GM21723 (cell line): ENCODE measurements around the gene LDLRAD2.
"Not testable (repeated sequence)": the region's sequence is repeated elsewhere in the genome, so short reads cannot be mapped to it uniquely, and the experiment has no call there.

ENCODE experiments used
- ATAC-seq: cut with Tn5 transposase; IDR thresholded peaks from one replicate; pipeline ENCODE4 v1.9.1; 2021; ENCODE audit warnings: mild to moderate bottlenecking, moderate library complexity; ENCODE audit not compliant: unreplicated experiment

The LDLRAD2 gene

GRCh38 chr1:21823206-21823979 is 11.3 kb downstream of the LDLRAD2 start:
- ATAC-seq = no peak

GRCh38 chr1:21823980-21824702 is 12.1 kb downstream of the LDLRAD2 start:
- ATAC-seq = no peak

- ATAC-seq = no peak
Observed at GRCh38 chr1:21824926-21825325, 12.9 kb downstream of the LDLRAD2 start.

GRCh38 chr1:21825393-21825792 is 13.3 kb downstream of the LDLRAD2 start:
- ATAC-seq = no peak

GRCh38 chr1:21826694-21827093 is 14.6 kb downstream of the LDLRAD2 start:
- not testable (repeated sequence) for ATAC-seq

GRCh38 chr1:21827141-21827679 is 15.1 kb downstream of the LDLRAD2 start:
- no peak for ATAC-seq

GRCh38 chr1:21828075-21828474 is 16.0 kb downstream of the LDLRAD2 start:
- ATAC-seq = no peak

- no peak for ATAC-seq
Observed at GRCh38 chr1:21828506-21829210, 16.6 kb downstream of the LDLRAD2 start.

- ATAC-seq = no peak
Observed at GRCh38 chr1:21829294-21829693, 17.2 kb downstream of the LDLRAD2 start.

- ATAC-seq = no peak
Observed at GRCh38 chr1:21830792-21831453, 18.9 kb downstream of the LDLRAD2 start.

- ATAC-seq = no peak
Observed at GRCh38 chr1:21831454-21831970, 19.4 kb downstream of the LDLRAD2 start.

- no peak for ATAC-seq
Observed at GRCh38 chr1:21833392-21833976, 21.4 kb downstream of the LDLRAD2 start.

- no peak for ATAC-seq
Observed at GRCh38 chr1:21834094-21834493, 22.0 kb downstream of the LDLRAD2 start.

- no peak for ATAC-seq
Observed at GRCh38 chr1:21834666-21835065, 22.6 kb downstream of the LDLRAD2 start.

GRCh38 chr1:21836010-21836409 is 23.9 kb downstream of the LDLRAD2 start:
- ATAC-seq = no peak

GRCh38 chr1:21836729-21837128 is 24.7 kb downstream of the LDLRAD2 start:
- no peak for ATAC-seq

GRCh38 chr1:21837476-21837875 is 25.4 kb downstream of the LDLRAD2 start:
- ATAC-seq = no peak

GRCh38 chr1:21838359-21839157 is 26.5 kb downstream of the LDLRAD2 start:
- no peak for ATAC-seq

GRCh38 chr1:21839337-21840037 is 27.4 kb downstream of the LDLRAD2 start:
- no peak for ATAC-seq
